Left lung (tissue), 10 donors: Measurements from ENCODE around the gene IQGAP3. TPM values are rescaled to one million over a fixed set of nuclear protein-coding genes. Genes with fewer than 3 reads are reported as not detected.

ENCODE experiments used
- ATAC-seq: fragments of 200-7000 bp; cut with Tn5 transposase; one replicate; pipeline ENCODE4 v1.9.1; 2020; ENCODE audit warnings: moderate library complexity
- DNase-seq, 4 donors: peaks; one replicate each; pipeline ENCODE4 v3.0.0-alpha.2; 2013 to 2020
- H3K27ac ChIP-seq, 2 donors: fragments of 200-600 bp; sonication (generic) in 1 of 2; one replicate each; pipeline versions ENCODE4 v1.5.0 to v1.8.0; 2020 to 2021
- H3K27me3 ChIP-seq, 2 donors: fragments of 200-600 bp; sonication (generic) in 1 of 2; one replicate each; pipeline versions ENCODE4 v1.5.0 to v1.8.0; 2020 to 2021
- H3K36me3 ChIP-seq, 2 donors: fragments of 200-600 bp; sonication (generic) in 1 of 2; one replicate each; pipeline versions ENCODE4 v1.5.0 to v1.8.0; 2020 to 2021
- H3K4me1 ChIP-seq, 2 donors: fragments of 200-600 bp; one replicate each; pipeline ENCODE4 v1.8.0; 2021
- H3K4me3 ChIP-seq, 2 donors: fragments of 200-600 bp; sonication (generic) in 1 of 2; one replicate each; pipeline versions ENCODE4 v1.5.0 to v1.8.0; 2020 to 2021; ENCODE audit warnings: mild to moderate bottlenecking in 1 of 2
- H3K9me3 ChIP-seq, 2 donors: fragments of 200-600 bp; sonication (generic) in 1 of 2; one replicate each; pipeline versions ENCODE4 v1.5.0 to v1.8.0; 2020 to 2021
- CTCF ChIP-seq, 2 donors: fragments of 200-600 bp; sonication (generic) in 1 of 2; IDR thresholded peaks; one replicate each; pipeline versions ENCODE4 v1.5.0 to v1.8.0; 2021; ENCODE audit warnings: antibody characterized with exemption in 2 of 2
- intact Hi-C, 2 donors: fragments of 100-400 bp; cut with DNase I; formaldehyde crosslinking; loops; one replicate each; pipeline versions ENCODE4 v1.11.2 to v1.14.2; 2022
- polyA plus RNA-seq, 6 donors: library from polyadenylated mRNA; unstranded; fragments of 120-200 nt; gene quantifications; one replicate each; pipeline ENCODE4 v1.2.1, GENCODE V29; 2013; ENCODE audit not compliant: insufficient read length in 6 of 6
- total RNA-seq, 2 donors: library from RNA; stranded (reverse); fragmentation: NEBNext Ultra II Directional; extraction: Animal tissue kit (Norgen Biotek cat#: 25700); gene quantifications; one replicate each; pipeline ENCODE4 v1.2.1, GENCODE V29; 2021
- donor health status: DM: no; HTN: yes; CAD: no.
- donor health status: DM: no; HTN: no; CAD: no.

Gene IQGAP3
- total and polyA plus RNA-seq, 8 donors, result 2.8 to 26.7 (median 13.1) TPM

DNA sequence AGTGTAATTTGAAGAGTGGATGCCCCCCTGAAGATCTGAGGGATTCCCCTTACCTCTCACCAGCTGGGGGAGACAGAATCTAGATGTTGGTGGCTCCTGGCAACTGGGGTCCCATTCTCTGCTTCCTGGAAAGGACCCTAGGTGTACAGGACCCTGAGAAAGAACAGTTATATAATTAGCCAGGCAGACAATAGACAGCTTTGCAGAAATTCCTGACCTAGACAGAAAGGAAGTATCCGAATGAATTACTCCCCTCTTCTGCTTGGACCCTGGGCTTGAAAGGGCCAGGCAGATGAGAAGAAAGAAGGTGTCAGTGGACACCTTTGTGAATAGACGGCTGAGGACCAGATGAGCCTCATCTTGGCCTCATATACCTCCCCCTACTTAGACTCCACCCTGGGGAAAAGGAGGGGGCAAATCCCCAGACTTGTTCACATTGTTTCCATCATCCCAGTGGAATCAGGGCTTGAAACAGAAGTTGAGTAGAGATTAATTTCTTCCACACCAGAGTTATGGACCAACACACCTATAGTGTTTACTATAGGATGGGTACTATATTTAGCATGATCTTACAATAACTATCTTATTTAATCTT is 1.8 kb upstream of the IQGAP3 start:
- DNase-seq, result no peak
- Histone ChIP-seq H3K27me3 (peaks cover 0 to 6% of the 10 kb centered on the region in 2 donors), H3K9me3 (no peaks in the 10 kb centered on the region), H3K36me3 (no peaks in the 10 kb centered on the region), H3K27ac (no peak overlapping the region), H3K4me1 (peaks cover 14 to 18% of the 10 kb centered on the region in 2 donors), H3K4me3 (no peak overlapping the region)
- ATAC-seq, result no peak
- TF ChIP-seq CTCF (IDR thresholded peaks at IDR 0.05), result no peak
- intact Hi-C loops, result no loop called here

DNA sequence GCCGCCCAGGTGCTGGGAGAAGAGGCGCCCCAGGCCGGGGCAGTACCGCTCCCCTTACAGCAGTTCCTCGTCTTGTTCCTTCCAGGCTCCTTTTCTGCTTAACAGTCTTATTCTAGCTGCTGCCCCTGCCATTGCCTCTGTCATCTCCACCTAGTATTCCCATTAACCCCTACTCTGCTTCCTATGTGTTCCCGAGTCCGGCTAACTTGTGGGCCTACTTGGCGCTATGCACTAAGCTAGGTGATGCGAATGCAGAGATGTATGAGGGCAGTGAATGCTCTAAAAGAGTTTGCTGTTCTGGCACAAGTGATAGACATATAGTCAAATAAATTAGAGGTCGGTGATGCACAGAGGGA is 276 bp upstream of the IQGAP3 start:
- Histone ChIP-seq H3K9me3 (no peaks in the 10 kb centered on the region), H3K36me3 (no peaks in the 10 kb centered on the region), H3K27me3 (peaks cover 0 to 6% of the 10 kb centered on the region in 2 donors), H3K4me1 (peaks cover 14 to 18% of the 10 kb centered on the region in 2 donors), H3K4me3 (peak overlapping the region; percentile 33 to 41), H3K27ac (no peak overlapping the region)
- no peak for DNase-seq
- intact Hi-C loops, result no loop called here
- ATAC-seq, result no peak
- no peak for TF ChIP-seq CTCF (IDR thresholded peaks at IDR 0.05)

GRCh38 chr1:156571261-156571852 is 1.0 kb downstream of the IQGAP3 start:
- no peak for TF ChIP-seq CTCF (IDR thresholded peaks at IDR 0.05)
- Histone ChIP-seq H3K9me3 (no peaks in the 10 kb centered on the region), H3K4me1 (peaks cover 14 to 18% of the 10 kb centered on the region in 2 donors), H3K4me3 (no peak overlapping the region), H3K36me3 (no peaks in the 10 kb centered on the region), H3K27ac (no peak overlapping the region), H3K27me3 (peaks cover 0 to 6% of the 10 kb centered on the region in 2 donors)
- ATAC-seq (peak; percentile 65), DNase-seq (peak in 1 of 4 donors; percentile 33)
- intact Hi-C loops, result no loop called here

DNA sequence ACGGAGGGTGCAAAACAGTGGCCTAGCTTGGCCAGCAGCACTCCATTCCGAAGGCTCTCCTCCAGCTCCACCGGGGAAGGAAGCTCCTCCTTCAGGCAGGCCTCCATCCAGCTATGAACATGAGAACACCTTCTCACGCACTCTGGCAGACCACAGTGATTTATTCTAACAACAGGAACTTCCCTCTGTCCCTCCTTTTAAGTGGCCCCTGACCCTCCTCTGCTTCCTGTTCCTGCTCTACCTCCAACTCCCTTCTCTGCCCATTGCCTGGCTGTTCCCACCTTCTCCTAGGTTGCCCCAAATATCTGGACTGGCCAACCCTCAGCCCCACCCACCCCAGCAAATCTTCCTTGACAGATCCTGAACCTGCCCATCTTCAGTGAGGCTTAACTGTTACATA is 5.9 kb downstream of the IQGAP3 start:
- Histone ChIP-seq H3K36me3 (peaks cover 0 to 6% of the 10 kb centered on the region in 2 donors), H3K27me3 (no peaks in the 10 kb centered on the region), H3K27ac (no peak overlapping the region), H3K4me3 (no peak overlapping the region), H3K9me3 (no peaks in the 10 kb centered on the region), H3K4me1 (peaks cover 4 to 7% of the 10 kb centered on the region in 2 donors)
- no peak for DNase-seq
- intact Hi-C loops, result no loop called here
- no peak for TF ChIP-seq CTCF (IDR thresholded peaks at IDR 0.05)
- ATAC-seq, result no peak

DNA sequence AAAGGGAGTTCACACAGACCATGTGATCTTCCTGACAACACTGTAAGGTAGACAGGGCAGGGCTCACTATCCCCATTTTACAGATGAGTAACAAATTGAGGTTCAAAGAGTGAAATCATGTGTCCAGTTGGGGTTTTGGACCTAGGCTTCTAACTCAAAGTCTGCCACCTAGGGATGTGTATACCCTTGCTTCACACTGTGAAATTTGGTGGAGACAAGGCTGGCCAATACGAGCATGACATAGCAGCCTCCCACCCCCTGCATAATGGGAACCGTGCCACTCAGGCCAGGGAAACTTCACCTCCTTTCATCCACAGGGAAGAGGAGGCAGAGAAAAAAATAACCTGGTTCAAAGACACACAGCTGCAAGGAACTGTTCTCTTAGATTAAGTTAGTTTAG is 6.8 kb downstream of the IQGAP3 start:
- no peak overlapping the region for H3K4me3 ChIP-seq
- no peak for ATAC-seq
- intact Hi-C loops, result no loop called here

More for the DNA sequence above, 6.8 kb downstream of the IQGAP3 start:
- no peaks in the 10 kb centered on the region for H3K27me3 ChIP-seq
- no peaks in the 10 kb centered on the region for H3K4me1 ChIP-seq
- H3K9me3 ChIP-seq, result no peaks in the 10 kb centered on the region
- no peak overlapping the region for H3K27ac ChIP-seq
- peaks cover 0 to 6% of the 10 kb centered on the region in 2 donors for H3K36me3 ChIP-seq
- no peak for DNase-seq
- no peak for TF ChIP-seq CTCF (IDR thresholded peaks at IDR 0.05)
